K562 (cell line): ENCODE results near the gene ALG11. TPM values are rescaled to one million over a fixed set of nuclear protein-coding genes. Genes with fewer than 3 reads are reported as not detected.
A peak's percentile ranks its signal among the peaks of the same experiment; 100 is the strongest.

Experiments
- CREB1 ChIP-seq, 2 experiments: sonication (generic) in 1 of 2; formaldehyde crosslinking in 1 of 2; IDR thresholded peaks; 2 replicates each; pipeline versions ENCODE4 v1.6.1 to v1.8.0; 2012 to 2022; ENCODE audit warnings: inconsistent platforms in 1 of 2, mild to moderate bottlenecking in 1 of 2, missing genetic modification reagents in 1 of 2, moderate library complexity in 1 of 2
- EHMT2 ChIP-seq: fragments of 450-650 bp; IDR thresholded peaks from 2 replicates; pipeline ENCODE4 v1.6.1; 2018; ENCODE audit warnings: antibody characterized with exemption
- ETS2 ChIP-seq: IDR thresholded peaks from 2 replicates; pipeline ENCODE4 v1.6.1; 2016; ENCODE audit warnings: borderline replicate concordance, missing genetic modification characterization, mild to moderate bottlenecking, moderate library complexity, missing compliant biosample characterization; ENCODE audit not compliant: poor library complexity, severe bottlenecking
- ETV6 ChIP-seq, 3 experiments: fragments of 150-350 bp in 1 of 3; sonication (generic) in 1 of 3; formaldehyde crosslinking in 1 of 3; IDR thresholded peaks; 2 replicates each; pipeline versions ENCODE4 v1.6.1 to v1.8.0; 2014 to 2022; ENCODE audit warnings: borderline replicate concordance in 2 of 3, low read depth in 2 of 3, antibody characterized with exemption in 1 of 3, low read length in 1 of 3, mild to moderate bottlenecking in 1 of 3, missing genetic modification reagents in 1 of 3
- GABPA ChIP-seq: fragments of 200-800 bp; sonication (Bioruptor generic); conservative IDR thresholded peaks from 2 replicates; pipeline ENCODE4 v1.6.1; 2016; ENCODE audit warnings: low read depth, missing genetic modification characterization, missing compliant biosample characterization
- HDAC2 ChIP-seq: fragments of 450-650 bp; IDR thresholded peaks from 2 replicates; pipeline ENCODE4 v1.6.1; 2016; ENCODE audit warnings: mild to moderate bottlenecking
- HDAC6 ChIP-seq: IDR thresholded peaks from 2 replicates; pipeline ENCODE4 v1.6.1; 2012; ENCODE audit warnings: low read depth, mild to moderate bottlenecking, control low read depth, inconsistent platforms, low read length, moderate library complexity
- HNRNPUL1 ChIP-seq: fragments of 200-400 bp; formaldehyde crosslinking; IDR thresholded peaks from 2 replicates; pipeline ENCODE4 v1.6.1; 2017; ENCODE audit warnings: low read length
- MAFG ChIP-seq: fragments of 450-650 bp; conservative IDR thresholded peaks from 2 replicates; pipeline ENCODE4 v1.6.1; 2016; ENCODE audit warnings: missing genetic modification characterization, missing compliant biosample characterization
- NEUROD1 ChIP-seq: fragments of 150-350 bp; IDR thresholded peaks from 2 replicates; pipeline ENCODE4 v1.6.1; 2014; ENCODE audit warnings: borderline replicate concordance, low read length, low read depth; ENCODE audit not compliant: partially characterized antibody
- PHF8 ChIP-seq: fragments of 200-600 bp; sonication (generic); IDR thresholded peaks from 2 replicates; pipeline ENCODE4 v1.6.1; 2012; ENCODE audit warnings: mixed run types, mild to moderate bottlenecking, inconsistent platforms, low read length, moderate library complexity, borderline replicate concordance
- PHTF2 ChIP-seq: fragments of 250-450 bp; sonication (Bioruptor Pico); IDR thresholded peaks from 2 replicates; pipeline ENCODE4 v1.5.0; 2021; ENCODE audit warnings: mild to moderate bottlenecking
- POLR2A ChIP-seq: fragments of 450-650 bp; conservative IDR thresholded peaks from 2 replicates; pipeline ENCODE4 v1.6.1; 2016
- PYGO2 ChIP-seq: fragments of 450-650 bp; IDR thresholded peaks from 2 replicates; pipeline ENCODE4 v1.6.1; 2016; ENCODE audit warnings: mild to moderate bottlenecking, missing genetic modification characterization, moderate library complexity, missing compliant biosample characterization
- RB1 ChIP-seq: fragments of 450-650 bp; IDR thresholded peaks from 2 replicates; pipeline ENCODE4 v1.6.1; 2017; ENCODE audit warnings: low read depth, mild to moderate bottlenecking
- STAT5B ChIP-seq: fragments of 250-450 bp; sonication (Bioruptor Pico); IDR thresholded peaks from 2 replicates; pipeline ENCODE4 v1.8.0; 2021; ENCODE audit warnings: mild to moderate bottlenecking, inconsistent platforms
- TEAD1 ChIP-seq, 2 experiments: fragments of 450-650 bp in 1 of 2; sonication (generic) in 1 of 2; formaldehyde crosslinking; IDR thresholded peaks; 2 replicates each; pipeline versions ENCODE4 v1.4.0 to v1.8.0; 2020 to 2022; ENCODE audit warnings: mild to moderate bottlenecking in 2 of 2, missing genetic modification reagents in 1 of 2
- ZBED1 ChIP-seq: IDR thresholded peaks from 2 replicates; pipeline ENCODE4 v1.6.1; 2014
- ZNF408 ChIP-seq: fragments of 250-450 bp; sonication (Bioruptor Pico); IDR thresholded peaks from 2 replicates; pipeline ENCODE4 v1.4.0; 2020; ENCODE audit warnings: low read depth, mild to moderate bottlenecking, moderate library complexity
- ZNF444 ChIP-seq: fragments of 250-450 bp; sonication (Bioruptor Pico); IDR thresholded peaks from 2 replicates; pipeline ENCODE4 v1.4.0; 2020; ENCODE audit warnings: mild to moderate bottlenecking, moderate library complexity
- ZNF586 ChIP-seq: fragments of 450-650 bp; formaldehyde crosslinking; conservative IDR thresholded peaks from 2 replicates; pipeline ENCODE4 v1.4.0; 2020; ENCODE audit warnings: mild to moderate bottlenecking, moderate library complexity
- polyA plus RNA-seq, 8 experiments: library from polyadenylated mRNA; depleted of rRNA in 4 of 8; stranded (reverse) in 5 of 8; unstranded in 3 of 8; fragments of >200 nt; fragmentation: Nextera tagmentation in 2 of 8; fragmentation: Illumina TruSeq in 1 of 8; extraction: Ambion mirVana in 2 of 8; extraction: Trizol in 1 of 8; gene quantifications; 2 replicates each; pipeline versions ENCODE4 v1.2.1 to v1.2.3, GENCODE V29; 2011 to 2014; ENCODE audit warnings: inconsistent platforms in 1 of 8, missing spikeins in 1 of 8
- total RNA-seq, 7 experiments: library from RNA; depleted of rRNA in 6 of 7; stranded (reverse); fragments of >200 nt in 6 of 7; fragmentation: Illumina TruSeq in 2 of 7; extraction: Trizol in 2 of 7; gene quantifications; 2 replicates each; pipeline versions ENCODE4 v1.2.1 to v1.2.3, GENCODE V29; 2011 to 2021; ENCODE audit warnings: low replicate concordance in 1 of 7
- TF ChIP-seq, protein P1 (sequence below): IDR thresholded peaks from 2 replicates; pipeline ENCODE4 v1.6.1; 2014; ENCODE audit warnings: antibody characterized with exemption
- TF ChIP-seq, protein P2 (sequence below): fragments of 150-350 bp; conservative IDR thresholded peaks from 2 replicates; pipeline ENCODE4 v1.6.1; 2014; ENCODE audit warnings: low read length
- TF ChIP-seq, protein P3 (sequence below): sonication (generic); formaldehyde crosslinking; IDR thresholded peaks from 2 replicates; pipeline ENCODE4 v1.8.1; 2023; ENCODE audit warnings: mild to moderate bottlenecking, missing genetic modification reagents, moderate library complexity

Gene ALG11
- total and polyA plus RNA-seq, 9 of the 15 experiments (the other 6 are each of a cell fraction or from before 2014, with no cell fraction given), result 7.3 to 19.2 (median 16.3) TPM

DNA sequence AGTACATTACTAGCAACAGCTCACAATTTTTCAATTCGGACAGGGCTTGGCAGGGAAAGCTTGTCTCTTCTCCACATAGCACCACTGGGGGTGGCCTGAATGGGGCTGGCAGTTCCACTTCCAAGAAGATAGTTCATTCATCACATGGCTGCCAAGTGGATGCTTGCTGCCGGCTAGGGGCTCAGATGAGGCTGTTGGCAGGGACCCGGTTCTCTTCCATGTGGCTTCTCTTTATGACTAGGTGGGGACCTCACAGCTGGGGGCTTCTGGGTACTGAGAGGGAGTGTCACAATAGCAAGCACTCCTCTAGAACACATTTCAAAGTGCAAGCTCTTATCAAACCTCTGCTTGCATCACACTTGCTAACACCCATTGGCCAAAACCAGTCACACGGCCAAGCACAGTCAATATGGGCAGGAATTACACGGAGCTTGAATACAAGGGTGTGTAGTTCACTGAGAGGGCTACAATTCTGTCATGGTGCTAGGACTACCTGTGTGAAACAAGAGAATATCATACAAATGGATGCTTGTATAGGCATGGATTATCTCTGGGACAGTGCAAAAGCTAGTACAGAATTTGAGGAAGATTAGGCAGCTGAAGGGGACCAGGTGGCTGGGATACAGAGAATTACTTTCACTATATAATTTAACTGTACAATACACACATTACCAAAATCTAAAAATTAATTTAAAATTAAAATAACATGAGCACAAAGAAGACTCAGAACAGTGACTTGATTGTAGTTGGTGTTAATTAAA lies 33.2 kb upstream of the ALG11 start (continued):
- TF ChIP-seq ZNF408, result no peak
- TF ChIP-seq HNRNPUL1, result no peak
- TF ChIP-seq PHF8, result peak; percentile 12; the same call in 1 of the 2 replicates
- no peak for TF ChIP-seq ZNF444 (CRISPR knock-in tag)
- TF ChIP-seq, protein P1, sequence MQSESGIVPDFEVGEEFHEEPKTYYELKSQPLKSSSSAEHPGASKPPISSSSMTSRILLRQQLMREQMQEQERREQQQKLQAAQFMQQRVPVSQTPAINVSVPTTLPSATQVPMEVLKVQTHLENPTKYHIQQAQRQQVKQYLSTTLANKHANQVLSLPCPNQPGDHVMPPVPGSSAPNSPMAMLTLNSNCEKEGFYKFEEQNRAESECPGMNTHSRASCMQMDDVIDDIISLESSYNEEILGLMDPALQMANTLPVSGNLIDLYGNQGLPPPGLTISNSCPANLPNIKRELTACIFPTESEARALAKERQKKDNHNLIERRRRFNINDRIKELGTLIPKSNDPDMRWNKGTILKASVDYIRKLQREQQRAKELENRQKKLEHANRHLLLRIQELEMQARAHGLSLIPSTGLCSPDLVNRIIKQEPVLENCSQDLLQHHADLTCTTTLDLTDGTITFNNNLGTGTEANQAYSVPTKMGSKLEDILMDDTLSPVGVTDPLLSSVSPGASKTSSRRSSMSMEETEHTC, result no peak
- no peak for TF ChIP-seq MAFG
- TF ChIP-seq CREB1 (IDR thresholded peaks at IDR 0.05), result no peak
- no peak for TF ChIP-seq CREB1 (CRISPR knock-in tag; IDR thresholded peaks at IDR 0.05)
- TF ChIP-seq NEUROD1, result no peak
- TF ChIP-seq, protein P2, sequence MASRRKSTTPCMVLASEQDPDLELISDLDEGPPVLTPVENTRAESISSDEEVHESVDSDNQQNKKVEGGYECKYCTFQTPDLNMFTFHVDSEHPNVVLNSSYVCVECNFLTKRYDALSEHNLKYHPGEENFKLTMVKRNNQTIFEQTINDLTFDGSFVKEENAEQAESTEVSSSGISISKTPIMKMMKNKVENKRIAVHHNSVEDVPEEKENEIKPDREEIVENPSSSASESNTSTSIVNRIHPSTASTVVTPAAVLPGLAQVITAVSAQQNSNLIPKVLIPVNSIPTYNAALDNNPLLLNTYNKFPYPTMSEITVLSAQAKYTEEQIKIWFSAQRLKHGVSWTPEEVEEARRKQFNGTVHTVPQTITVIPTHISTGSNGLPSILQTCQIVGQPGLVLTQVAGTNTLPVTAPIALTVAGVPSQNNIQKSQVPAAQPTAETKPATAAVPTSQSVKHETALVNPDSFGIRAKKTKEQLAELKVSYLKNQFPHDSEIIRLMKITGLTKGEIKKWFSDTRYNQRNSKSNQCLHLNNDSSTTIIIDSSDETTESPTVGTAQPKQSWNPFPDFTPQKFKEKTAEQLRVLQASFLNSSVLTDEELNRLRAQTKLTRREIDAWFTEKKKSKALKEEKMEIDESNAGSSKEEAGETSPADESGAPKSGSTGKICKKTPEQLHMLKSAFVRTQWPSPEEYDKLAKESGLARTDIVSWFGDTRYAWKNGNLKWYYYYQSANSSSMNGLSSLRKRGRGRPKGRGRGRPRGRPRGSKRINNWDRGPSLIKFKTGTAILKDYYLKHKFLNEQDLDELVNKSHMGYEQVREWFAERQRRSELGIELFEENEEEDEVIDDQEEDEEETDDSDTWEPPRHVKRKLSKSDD, result no peak
- no peak for TF ChIP-seq GABPA
- peak; percentile 58; the same call in 1 of the 2 replicates for TF ChIP-seq POLR2A
- TF ChIP-seq ETS2 (tag), result no peak
- TF ChIP-seq PHTF2, result no peak
- peak; percentile 30; the same call in 1 of the 2 replicates for TF ChIP-seq HDAC2
- TF ChIP-seq TEAD1 (CRISPR knock-in tag; IDR thresholded peaks at IDR 0.05), result no peak
- TF ChIP-seq EHMT2, result 0 out of 2 replicates have a peak, but pooled peaks have one; percentile 23
- TF ChIP-seq, protein P3, sequence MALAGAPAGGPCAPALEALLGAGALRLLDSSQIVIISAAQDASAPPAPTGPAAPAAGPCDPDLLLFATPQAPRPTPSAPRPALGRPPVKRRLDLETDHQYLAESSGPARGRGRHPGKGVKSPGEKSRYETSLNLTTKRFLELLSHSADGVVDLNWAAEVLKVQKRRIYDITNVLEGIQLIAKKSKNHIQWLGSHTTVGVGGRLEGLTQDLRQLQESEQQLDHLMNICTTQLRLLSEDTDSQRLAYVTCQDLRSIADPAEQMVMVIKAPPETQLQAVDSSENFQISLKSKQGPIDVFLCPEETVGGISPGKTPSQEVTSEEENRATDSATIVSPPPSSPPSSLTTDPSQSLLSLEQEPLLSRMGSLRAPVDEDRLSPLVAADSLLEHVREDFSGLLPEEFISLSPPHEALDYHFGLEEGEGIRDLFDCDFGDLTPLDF, result no peak
- no peak for TF ChIP-seq RB1
- TF ChIP-seq ETV6 (IDR thresholded peaks at IDR 0.05; ENCODE audit: borderline replicate concordance in 1 of 2, low read depth in 2 of 2, low read length in 1 of 2), result no peak
- TF ChIP-seq ETV6 (CRISPR knock-in tag; IDR thresholded peaks at IDR 0.05; ENCODE audit: borderline replicate concordance), result no peak
- TF ChIP-seq ZNF586 (CRISPR knock-in tag), result no peak
- no peak for TF ChIP-seq STAT5B
- TF ChIP-seq PYGO2 (tag), result no peak
- TF ChIP-seq HDAC6, result no peak
- no peak for TF ChIP-seq ZBED1
